Measurements from ENCODE around the gene PRSS36.
"Not testable (repeated sequence)": the region's sequence is repeated elsewhere in the genome, so short reads cannot be mapped to it uniquely, and the experiment has no call there.

Gene PRSS36

DNA sequence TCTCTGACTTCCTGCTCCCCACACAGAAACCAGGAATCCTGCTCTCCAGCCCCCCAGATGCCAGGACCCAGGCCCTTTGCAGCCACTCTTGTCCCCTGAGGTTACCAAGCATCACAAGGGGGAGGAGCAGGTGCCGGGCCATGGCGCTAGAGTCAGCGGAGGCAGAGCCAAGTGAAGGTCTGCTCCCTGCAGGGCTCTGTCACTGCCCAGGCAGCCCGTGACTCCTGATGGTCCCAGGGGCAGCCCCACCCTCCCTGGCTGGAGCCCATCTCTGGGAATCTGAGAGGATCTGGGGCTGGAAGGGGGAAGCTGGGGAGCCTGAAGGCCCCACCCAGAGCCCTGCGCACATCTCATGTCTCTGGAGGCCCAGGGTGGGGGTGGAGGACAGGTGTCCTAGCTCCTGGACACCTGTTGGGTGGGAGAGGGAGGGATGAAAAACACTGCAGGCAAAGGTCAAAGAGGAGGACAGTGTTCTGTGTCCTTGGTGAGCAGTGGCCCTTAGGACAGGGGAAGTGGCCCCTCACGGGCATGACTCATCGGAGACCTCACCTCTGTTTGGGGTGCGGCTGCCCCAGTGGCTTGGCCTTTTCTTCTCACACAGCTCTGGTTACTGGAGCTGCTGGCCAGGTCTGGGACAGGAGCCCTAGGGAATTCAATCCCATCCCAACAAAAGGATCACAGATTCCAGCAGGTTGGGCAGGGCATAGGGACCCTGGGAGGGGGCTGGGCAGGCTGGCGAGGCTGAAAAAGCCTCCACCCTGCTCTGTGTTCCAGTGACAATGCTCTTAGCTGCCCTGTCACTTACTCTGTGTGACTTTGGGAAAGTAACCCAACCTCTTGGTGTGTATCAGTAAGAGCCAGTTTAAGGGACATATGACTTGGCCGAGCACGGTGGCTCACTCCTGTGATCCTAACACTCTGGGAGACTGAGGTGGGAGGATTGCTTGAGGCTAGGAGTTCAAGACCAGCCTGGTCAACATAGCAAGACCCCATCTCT is at the start of gene PRSS36:
TSS of gene PRSS36 (minus strand) at position 173 of the 997 bp plus-strand sequence. CDS start at position 142, 31 bp downstream.
- DNase-seq, result no peak

DNA sequence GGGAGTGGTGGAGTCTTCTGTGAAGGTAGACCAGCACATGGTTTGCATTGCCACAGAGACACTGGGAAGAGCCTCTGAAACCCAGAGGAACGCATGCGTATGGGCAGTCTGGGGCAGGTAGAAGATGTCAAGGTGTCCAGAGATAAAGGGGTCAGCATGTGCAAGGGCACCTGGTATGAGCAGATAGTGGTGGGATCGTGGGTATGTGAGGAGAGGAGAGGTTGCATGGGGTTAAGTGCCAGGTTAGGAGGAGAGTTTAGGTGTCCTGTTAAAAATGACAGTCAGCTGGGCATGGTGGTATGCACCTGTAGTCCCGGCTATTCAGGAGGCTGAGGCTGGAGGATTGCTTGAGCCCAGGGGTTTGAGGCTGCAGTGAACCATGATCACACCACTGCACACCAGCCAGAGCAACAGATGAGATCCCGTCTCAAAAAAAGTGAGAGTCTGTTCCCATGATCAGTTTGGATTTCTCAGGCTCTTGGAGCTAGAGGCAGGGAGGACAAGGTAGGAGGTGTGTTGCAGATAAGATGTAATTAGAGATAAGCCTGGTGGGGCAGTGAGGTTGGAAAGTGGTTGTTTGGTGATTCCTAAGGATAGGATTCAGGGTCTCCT is 49.7 kb upstream of the PRSS36 start:
- no peak for DNase-seq

- no peak for DNase-seq
Observed at GRCh38 chr16:31198207-31198882, 48.5 kb upstream of the PRSS36 start.

DNA sequence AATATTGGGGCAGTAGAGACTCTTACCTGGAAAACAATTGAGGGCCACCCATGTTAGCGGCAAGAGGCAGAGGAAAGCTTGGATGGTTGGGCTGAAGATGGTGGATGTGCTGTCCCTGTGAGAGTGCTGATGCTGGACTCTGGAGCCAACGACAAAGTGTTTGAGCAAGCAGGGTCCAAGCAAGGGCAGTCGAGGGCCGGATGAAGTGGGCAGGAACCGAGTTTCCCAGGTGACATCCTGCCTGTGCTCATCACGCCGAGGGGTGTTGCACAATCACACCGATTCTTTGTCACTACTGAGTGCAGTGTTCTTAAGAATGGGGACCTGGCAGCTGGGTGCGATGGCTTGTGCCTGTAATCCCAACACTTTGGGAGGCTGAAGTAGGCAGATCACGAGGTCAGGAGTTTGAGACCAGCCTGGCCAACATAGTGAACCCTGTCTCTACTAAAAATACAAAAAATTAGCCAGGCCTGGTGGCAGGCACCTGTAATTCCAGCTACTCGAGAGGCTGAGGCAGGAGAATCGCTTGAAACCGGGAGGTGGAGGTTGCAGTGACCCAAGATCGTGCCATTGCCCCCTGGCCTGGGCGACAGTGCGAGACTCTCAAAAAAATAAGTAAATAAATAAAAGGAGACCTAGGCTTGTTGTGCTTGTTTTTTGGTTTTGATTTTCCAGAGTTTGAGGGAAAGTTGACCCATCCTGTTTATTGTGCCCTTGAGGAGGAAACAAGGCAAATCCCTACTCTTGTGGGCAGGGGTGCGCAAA is 46.6 kb upstream of the PRSS36 start:
- DNase-seq, result no peak

DNA sequence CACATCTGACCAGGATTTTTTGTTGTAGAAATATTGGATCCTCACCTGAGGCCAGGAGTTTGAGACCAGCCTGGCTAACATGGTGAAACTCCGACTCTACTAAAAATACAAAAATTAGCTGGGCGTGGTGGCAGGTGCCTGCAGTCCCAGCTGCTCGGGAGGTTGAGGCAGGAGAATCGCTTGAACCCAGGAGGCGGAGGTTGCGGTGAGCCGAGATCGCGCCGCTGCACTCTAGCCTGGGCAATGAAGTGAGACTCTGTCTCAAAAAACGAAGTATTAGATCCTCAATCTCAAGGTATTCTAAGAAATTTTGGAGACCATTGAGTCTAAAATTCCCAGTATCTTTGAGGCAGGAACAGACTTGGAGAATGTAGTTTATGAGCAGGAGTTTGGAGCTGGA is 46.0 kb upstream of the PRSS36 start:
- DNase-seq, result not testable (repeated sequence)

- DNase-seq, result no peak
Observed at GRCh38 chr16:31194898-31195297, 45.0 kb upstream of the PRSS36 start.

- DNase-seq, result no peak
Observed at GRCh38 chr16:31193874-31194273, 44.0 kb upstream of the PRSS36 start.

- DNase-seq, result no peak
Observed at GRCh38 chr16:31192856-31193642, 43.2 kb upstream of the PRSS36 start.

- DNase-seq, result no peak
Observed at GRCh38 chr16:31191697-31192428, 42.0 kb upstream of the PRSS36 start.

- DNase-seq, result no peak
Observed at GRCh38 chr16:31190818-31191444, 41.1 kb upstream of the PRSS36 start.

- no peak for DNase-seq
Observed at GRCh38 chr16:31190061-31190460, 40.2 kb upstream of the PRSS36 start.

DNA sequence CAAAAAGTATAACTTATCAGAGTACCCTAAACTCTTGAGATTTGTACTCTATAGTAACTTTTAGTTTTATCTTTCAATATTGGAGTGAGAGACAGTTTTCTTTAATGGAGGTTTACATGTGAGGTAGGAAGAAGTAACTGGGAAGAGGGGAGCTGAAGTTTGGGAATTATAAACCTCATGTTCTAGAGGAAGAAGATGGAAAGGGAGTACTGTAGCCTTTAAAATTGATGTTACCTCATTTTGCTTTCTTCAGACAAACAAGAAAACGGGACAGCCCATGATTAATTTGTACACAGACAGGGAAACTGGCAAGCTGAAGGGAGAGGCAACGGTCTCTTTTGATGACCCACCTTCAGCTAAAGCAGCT is 39.5 kb upstream of the PRSS36 start:
- no peak for DNase-seq

DNA sequence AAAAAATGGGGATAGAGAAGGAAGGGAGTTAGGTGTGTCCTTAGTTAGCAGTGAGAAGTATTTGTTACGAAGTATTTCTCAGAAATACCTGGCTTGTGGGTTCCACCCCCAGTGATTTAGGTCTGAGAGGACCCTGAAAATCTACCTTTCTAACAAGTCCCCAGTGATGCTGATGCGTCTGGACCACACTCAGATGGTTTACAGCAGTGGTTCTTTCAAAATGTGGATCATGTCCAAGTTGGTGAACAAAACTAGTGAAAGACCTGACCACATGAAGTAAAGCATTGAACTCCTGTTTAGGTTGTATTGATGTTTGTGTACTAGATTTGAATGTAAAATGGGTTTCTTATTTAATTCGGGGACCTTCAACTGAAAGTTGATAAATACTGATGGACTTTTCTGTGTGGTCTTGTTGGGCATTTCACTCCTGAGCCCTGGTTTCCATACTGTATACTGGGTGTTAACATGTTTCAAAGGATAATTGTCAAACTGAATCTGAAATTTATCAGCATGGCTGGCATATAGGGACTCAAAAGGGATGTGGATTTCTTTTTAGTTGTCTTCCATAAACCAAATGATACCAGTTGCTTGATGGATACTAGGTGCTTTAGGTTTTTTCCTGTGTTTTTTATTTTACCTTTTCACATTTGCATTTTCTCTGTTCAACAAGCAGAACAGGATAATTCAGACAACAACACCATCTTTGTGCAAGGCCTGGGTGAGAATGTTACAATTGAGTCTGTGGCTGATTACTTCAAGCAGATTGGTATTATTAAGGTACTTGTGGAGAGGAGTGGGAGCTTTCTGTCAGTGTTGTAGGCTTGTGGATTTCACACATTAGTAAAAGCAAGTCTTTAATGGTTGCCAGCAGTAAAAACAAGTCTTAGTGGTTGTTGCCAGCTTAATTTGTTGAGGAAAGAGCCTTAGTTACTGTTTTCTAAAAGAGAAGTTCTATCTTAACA is 38.9 kb upstream of the PRSS36 start:
- DNase-seq, result no peak

GRCh38 chr16:31187808-31188189 is 37.9 kb upstream of the PRSS36 start:
- DNase-seq, result no peak

GRCh38 chr16:31186930-31187807 is 37.3 kb upstream of the PRSS36 start:
- DNase-seq, result no peak

- no peak for DNase-seq
Observed at GRCh38 chr16:31186176-31186575, 36.3 kb upstream of the PRSS36 start.

DNA sequence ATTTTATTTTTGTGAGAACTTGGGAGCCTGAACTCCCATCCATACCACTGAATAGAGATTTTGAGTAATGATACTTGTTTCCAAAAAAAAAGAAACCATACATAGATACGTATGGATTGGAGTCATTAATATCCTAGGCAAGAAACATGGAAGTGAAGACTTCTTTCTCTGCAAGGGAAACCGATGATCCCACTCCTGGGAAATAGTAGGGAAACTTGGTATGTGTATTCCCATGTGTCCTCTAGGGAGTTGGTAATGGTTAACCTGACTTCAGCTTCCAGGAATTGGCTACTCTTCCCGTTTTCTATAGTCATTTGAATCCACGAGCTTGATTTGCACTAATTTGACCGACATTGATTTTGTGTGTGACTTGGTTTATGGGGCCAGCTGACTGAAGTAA is 35.5 kb upstream of the PRSS36 start:
- DNase-seq, result no peak

DNA sequence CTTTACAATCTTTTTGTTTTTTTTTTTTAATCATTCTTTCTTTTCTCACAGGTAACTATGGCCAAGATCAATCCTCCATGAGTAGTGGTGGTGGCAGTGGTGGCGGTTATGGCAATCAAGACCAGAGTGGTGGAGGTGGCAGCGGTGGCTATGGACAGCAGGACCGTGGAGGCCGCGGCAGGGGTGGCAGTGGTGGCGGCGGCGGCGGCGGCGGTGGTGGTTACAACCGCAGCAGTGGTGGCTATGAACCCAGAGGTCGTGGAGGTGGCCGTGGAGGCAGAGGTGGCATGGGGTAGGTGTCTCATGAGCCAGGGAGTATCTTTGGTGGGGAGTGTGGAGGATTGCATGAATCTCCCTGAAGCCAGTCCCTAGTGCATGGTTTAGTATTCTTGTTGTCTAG is 35.0 kb upstream of the PRSS36 start:
- DNase-seq, result no peak

Measured in activated effector memory CD4-positive, alpha-beta T cell treated with Interleukin-2 at 50 U/mL for 16 hours (primary cell).